ENCODE data around the gene METRN.

The METRN gene

GRCh38 chr16:695355-696089, 19.4 kb upstream of the METRN start (continued):
- TF ChIP-seq BCL11B (tag by site-specific recombination; IDR thresholded peaks at IDR 0.05; ENCODE audit: low read depth) (no peak), ZBTB48 (tag by site-specific recombination; IDR thresholded peaks at IDR 0.05) (no peak), ZNF510 (tag by site-specific recombination; IDR thresholded peaks at IDR 0.05; ENCODE audit: insufficient replicate concordance) (no peak), ZNF549 (tag by site-specific recombination; IDR thresholded peaks at IDR 0.05) (no peak), ZNF24 (tag by site-specific recombination; IDR thresholded peaks at IDR 0.05) (no peak; the same call in 1 of the 2 replicates), ZNF341 (tag by site-specific recombination; IDR thresholded peaks at IDR 0.05; ENCODE audit: low read depth) (no peak), AEBP2 (tag by site-specific recombination; IDR thresholded peaks at IDR 0.05; ENCODE audit: borderline replicate concordance) (no peak), GLIS1 (tag by site-specific recombination; IDR thresholded peaks at IDR 0.05) (peak; percentile 75), ZNF645 (tag by site-specific recombination; IDR thresholded peaks at IDR 0.05) (no peak), ZEB2 (tag by site-specific recombination; IDR thresholded peaks at IDR 0.05) (no peak; the same call in 1 of the 2 replicates), ZNF623 (tag by site-specific recombination; IDR thresholded peaks at IDR 0.05) (no peak), ZNF324 (tag by site-specific recombination; IDR thresholded peaks at IDR 0.05) (no peak), ZSCAN23 (tag by site-specific recombination; IDR thresholded peaks at IDR 0.05) (no peak), ZFP3 (tag by site-specific recombination; IDR thresholded peaks at IDR 0.05; ENCODE audit: low read depth) (no peak), ZFHX2 (tag by site-specific recombination; conservative IDR thresholded peaks at IDR 0.05) (peak; percentile 55; the same call in 1 of the 2 replicates), ZNF692 (tag by site-specific recombination; IDR thresholded peaks at IDR 0.05) (peak; percentile 37), ZNF629 (tag by site-specific recombination; IDR thresholded peaks at IDR 0.05) (peak; percentile 48; the same call in 1 of the 2 replicates), ZNF704 (tag by site-specific recombination; IDR thresholded peaks at IDR 0.05) (no peak), ZNF423 (tag by site-specific recombination; IDR thresholded peaks at IDR 0.05) (no peak)
- TF ChIP-seq, protein P1, sequence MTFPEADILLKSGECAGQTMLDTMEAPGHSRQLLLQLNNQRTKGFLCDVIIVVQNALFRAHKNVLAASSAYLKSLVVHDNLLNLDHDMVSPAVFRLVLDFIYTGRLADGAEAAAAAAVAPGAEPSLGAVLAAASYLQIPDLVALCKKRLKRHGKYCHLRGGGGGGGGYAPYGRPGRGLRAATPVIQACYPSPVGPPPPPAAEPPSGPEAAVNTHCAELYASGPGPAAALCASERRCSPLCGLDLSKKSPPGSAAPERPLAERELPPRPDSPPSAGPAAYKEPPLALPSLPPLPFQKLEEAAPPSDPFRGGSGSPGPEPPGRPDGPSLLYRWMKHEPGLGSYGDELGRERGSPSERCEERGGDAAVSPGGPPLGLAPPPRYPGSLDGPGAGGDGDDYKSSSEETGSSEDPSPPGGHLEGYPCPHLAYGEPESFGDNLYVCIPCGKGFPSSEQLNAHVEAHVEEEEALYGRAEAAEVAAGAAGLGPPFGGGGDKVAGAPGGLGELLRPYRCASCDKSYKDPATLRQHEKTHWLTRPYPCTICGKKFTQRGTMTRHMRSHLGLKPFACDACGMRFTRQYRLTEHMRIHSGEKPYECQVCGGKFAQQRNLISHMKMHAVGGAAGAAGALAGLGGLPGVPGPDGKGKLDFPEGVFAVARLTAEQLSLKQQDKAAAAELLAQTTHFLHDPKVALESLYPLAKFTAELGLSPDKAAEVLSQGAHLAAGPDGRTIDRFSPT (tag by site-specific recombination; IDR thresholded peaks at IDR 0.05) = peak; percentile 46; the same call in 1 of the 2 replicates
- TF ChIP-seq, protein P2, sequence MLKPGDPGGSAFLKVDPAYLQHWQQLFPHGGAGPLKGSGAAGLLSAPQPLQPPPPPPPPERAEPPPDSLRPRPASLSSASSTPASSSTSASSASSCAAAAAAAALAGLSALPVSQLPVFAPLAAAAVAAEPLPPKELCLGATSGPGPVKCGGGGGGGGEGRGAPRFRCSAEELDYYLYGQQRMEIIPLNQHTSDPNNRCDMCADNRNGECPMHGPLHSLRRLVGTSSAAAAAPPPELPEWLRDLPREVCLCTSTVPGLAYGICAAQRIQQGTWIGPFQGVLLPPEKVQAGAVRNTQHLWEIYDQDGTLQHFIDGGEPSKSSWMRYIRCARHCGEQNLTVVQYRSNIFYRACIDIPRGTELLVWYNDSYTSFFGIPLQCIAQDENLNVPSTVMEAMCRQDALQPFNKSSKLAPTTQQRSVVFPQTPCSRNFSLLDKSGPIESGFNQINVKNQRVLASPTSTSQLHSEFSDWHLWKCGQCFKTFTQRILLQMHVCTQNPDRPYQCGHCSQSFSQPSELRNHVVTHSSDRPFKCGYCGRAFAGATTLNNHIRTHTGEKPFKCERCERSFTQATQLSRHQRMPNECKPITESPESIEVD (tag by site-specific recombination; IDR thresholded peaks at IDR 0.05) = no peak
- TF ChIP-seq, protein P3, sequence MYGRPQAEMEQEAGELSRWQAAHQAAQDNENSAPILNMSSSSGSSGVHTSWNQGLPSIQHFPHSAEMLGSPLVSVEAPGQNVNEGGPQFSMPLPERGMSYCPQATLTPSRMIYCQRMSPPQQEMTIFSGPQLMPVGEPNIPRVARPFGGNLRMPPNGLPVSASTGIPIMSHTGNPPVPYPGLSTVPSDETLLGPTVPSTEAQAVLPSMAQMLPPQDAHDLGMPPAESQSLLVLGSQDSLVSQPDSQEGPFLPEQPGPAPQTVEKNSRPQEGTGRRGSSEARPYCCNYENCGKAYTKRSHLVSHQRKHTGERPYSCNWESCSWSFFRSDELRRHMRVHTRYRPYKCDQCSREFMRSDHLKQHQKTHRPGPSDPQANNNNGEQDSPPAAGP (tag by site-specific recombination; IDR thresholded peaks at IDR 0.05) = peak; percentile 75
- TF ChIP-seq, protein P4, sequence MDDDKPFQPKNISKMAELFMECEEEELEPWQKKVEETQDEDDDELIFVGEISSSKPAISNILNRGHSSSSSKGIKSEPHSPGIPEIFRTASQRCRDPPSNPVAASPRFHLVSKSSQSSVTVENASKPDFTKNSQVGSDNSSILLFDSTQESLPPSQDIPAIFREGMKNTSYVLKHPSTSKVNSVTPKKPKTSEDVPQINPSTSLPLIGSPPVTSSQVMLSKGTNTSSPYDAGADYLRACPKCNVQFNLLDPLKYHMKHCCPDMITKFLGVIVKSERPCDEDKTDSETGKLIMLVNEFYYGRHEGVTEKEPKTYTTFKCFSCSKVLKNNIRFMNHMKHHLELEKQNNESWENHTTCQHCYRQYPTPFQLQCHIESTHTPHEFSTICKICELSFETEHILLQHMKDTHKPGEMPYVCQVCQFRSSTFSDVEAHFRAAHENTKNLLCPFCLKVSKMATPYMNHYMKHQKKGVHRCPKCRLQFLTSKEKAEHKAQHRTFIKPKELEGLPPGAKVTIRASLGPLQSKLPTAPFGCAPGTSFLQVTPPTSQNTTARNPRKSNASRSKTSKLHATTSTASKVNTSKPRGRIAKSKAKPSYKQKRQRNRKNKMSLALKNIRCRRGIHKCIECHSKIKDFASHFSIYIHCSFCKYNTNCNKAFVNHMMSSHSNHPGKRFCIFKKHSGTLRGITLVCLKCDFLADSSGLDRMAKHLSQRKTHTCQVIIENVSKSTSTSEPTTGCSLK (tag by site-specific recombination; IDR thresholded peaks at IDR 0.05) = no peak
- TF ChIP-seq, protein P5, sequence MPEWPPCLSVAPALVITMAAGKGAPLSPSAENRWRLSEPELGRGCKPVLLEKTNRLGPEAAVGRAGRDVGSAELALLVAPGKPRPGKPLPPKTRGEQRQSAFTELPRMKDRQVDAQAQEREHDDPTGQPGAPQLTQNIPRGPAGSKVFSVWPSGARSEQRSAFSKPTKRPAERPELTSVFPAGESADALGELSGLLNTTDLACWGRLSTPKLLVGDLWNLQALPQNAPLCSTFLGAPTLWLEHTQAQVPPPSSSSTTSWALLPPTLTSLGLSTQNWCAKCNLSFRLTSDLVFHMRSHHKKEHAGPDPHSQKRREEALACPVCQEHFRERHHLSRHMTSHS (tag by site-specific recombination; IDR thresholded peaks at IDR 0.05) = no peak

All from HEK293 (cell line).